HFFc6 (cell line): ENCODE data around the gene ITPR1. TPM values are rescaled to one million over a fixed set of nuclear protein-coding genes. Genes with fewer than 3 reads are reported as not detected.
A peak's percentile ranks its signal among the peaks of the same experiment; 100 is the strongest.

Experiments used
- DNase-seq: peaks from one replicate; pipeline ENCODE4 v3.0.0-alpha.2; 2018
- H3K27ac Mint-ChIP-seq: 2 replicates; pipeline ENCODE4 v1.8.0; 2020; ENCODE audit warnings: mild to moderate bottlenecking, mixed read lengths
- H3K27me3 Mint-ChIP-seq: 2 replicates; pipeline ENCODE4 v1.8.0; 2021; ENCODE audit warnings: mild to moderate bottlenecking, moderate library complexity, mixed read lengths; ENCODE audit not compliant: insufficient read depth
- H3K36me3 Mint-ChIP-seq: 2 replicates; pipeline ENCODE4 v1.8.0; 2021; ENCODE audit warnings: low read depth, mixed read lengths
- H3K4me1 Mint-ChIP-seq: 2 replicates; pipeline ENCODE4 v1.8.0; 2020; ENCODE audit warnings: low read depth, mixed read lengths
- H3K4me3 Mint-ChIP-seq: 2 replicates; pipeline ENCODE4 v1.8.0; 2020; ENCODE audit warnings: mild to moderate bottlenecking, moderate library complexity, mixed read lengths
- H3K9me3 Mint-ChIP-seq: 2 replicates; pipeline ENCODE4 v1.8.0; 2020; ENCODE audit warnings: mild to moderate bottlenecking, mixed read lengths
- CTCF ChIP-seq: fragments of 200-600 bp; sonication (generic); IDR thresholded peaks from 2 replicates; pipeline ENCODE4 v1.5.0; 2021; ENCODE audit warnings: antibody characterized with exemption, mild to moderate bottlenecking
- total RNA-seq, 6 experiments: library from RNA; stranded (reverse); fragmentation: NEBNext Ultra II Directional; extraction: Animal tissue kit (Norgen Biotek cat#: 25700); gene quantifications; 2 replicates in 1 of 6; 3 replicates in 5 of 6; pipeline ENCODE4 v1.2.3, GENCODE V29; 2021

Gene ITPR1
- total RNA-seq, 6 experiments from 2014 or later, result 4.9 to 8.3 (median 6.1) TPM

- no peak overlapping the region for H3K4me3 Mint-ChIP-seq
- no peak for TF ChIP-seq CTCF
- no peak overlapping the region for H3K27ac Mint-ChIP-seq
- H3K4me1 Mint-ChIP-seq, result peaks cover 14% of the 10 kb centered on the region
- no peaks in the 10 kb centered on the region for H3K36me3 Mint-ChIP-seq
- H3K9me3 Mint-ChIP-seq, result no peaks in the 10 kb centered on the region
- DNase-seq, result no peak
- no peaks in the 10 kb centered on the region for H3K27me3 Mint-ChIP-seq
These were observed 28.6 kb upstream of the ITPR1 start for GRCh38 chr3:4464576-4464975.

- Mint-ChIP-seq H3K36me3 (no peaks in the 10 kb centered on the region), H3K4me3 (peak within 1 kb of the TSS; percentile 94), H3K27me3 (peaks cover 6% of the 10 kb centered on the region), H3K4me1 (peaks cover 14% of the 10 kb centered on the region), H3K27ac (peak within 1 kb of the TSS; percentile 87), H3K9me3 (no peaks in the 10 kb centered on the region)
- DNase-seq, result peak; percentile 45
- no peak for TF ChIP-seq CTCF
These were observed 26.2 kb upstream of the ITPR1 start, which contains the start of gene SUMF1 for GRCh38 chr3:4466741-4467521. TSS of gene SUMF1 (minus strand) at chr3:4467269. CDS start at chr3:4467245, 24 bp downstream.

- H3K9me3 Mint-ChIP-seq, result no peaks in the 10 kb centered on the region
- peaks cover 14% of the 10 kb centered on the region for H3K4me1 Mint-ChIP-seq
- no peaks in the 10 kb centered on the region for H3K36me3 Mint-ChIP-seq
- no peak for DNase-seq
- H3K27me3 Mint-ChIP-seq, result peaks cover 6% of the 10 kb centered on the region
- peak overlapping the region; percentile 94 for H3K4me3 Mint-ChIP-seq
- TF ChIP-seq CTCF, result no peak
- peak overlapping the region; percentile 87 for H3K27ac Mint-ChIP-seq
These were observed 25.7 kb upstream of the ITPR1 start for GRCh38 chr3:4467522-4467867.

GRCh38 chr3:4471907-4472306 lies 21.2 kb upstream of the ITPR1 start:
- Mint-ChIP-seq H3K27me3 (peaks cover 11% of the 10 kb centered on the region), H3K27ac (no peak overlapping the region), H3K36me3 (no peaks in the 10 kb centered on the region), H3K9me3 (no peaks in the 10 kb centered on the region), H3K4me1 (peaks cover 16% of the 10 kb centered on the region), H3K4me3 (no peak overlapping the region)
- TF ChIP-seq CTCF, result no peak
- no peak for DNase-seq

- no peak overlapping the region for H3K27ac Mint-ChIP-seq
- DNase-seq, result no peak
- peaks cover 13% of the 10 kb centered on the region for H3K4me1 Mint-ChIP-seq
- TF ChIP-seq CTCF, result no peak
- no peaks in the 10 kb centered on the region for H3K36me3 Mint-ChIP-seq
- no peak overlapping the region for H3K4me3 Mint-ChIP-seq
- no peaks in the 10 kb centered on the region for H3K9me3 Mint-ChIP-seq
- peaks cover 11% of the 10 kb centered on the region for H3K27me3 Mint-ChIP-seq
These were observed 20.8 kb upstream of the ITPR1 start for GRCh38 chr3:4472312-4472711.
